Mesodermal cell (in vitro differentiated cells): ENCODE data around the gene ZNF652.

ENCODE experiments used
- H3K27ac ChIP-seq: 2 replicates; pipeline ENCODE4 v1.7.0; 2013; ENCODE audit warnings: mild to moderate bottlenecking, low read depth, low read length, moderate library complexity; ENCODE audit not compliant: severe bottlenecking
- H3K36me3 ChIP-seq: 2 replicates; pipeline ENCODE4 v1.7.1; 2013; ENCODE audit warnings: mild to moderate bottlenecking, low read length, moderate library complexity; ENCODE audit not compliant: control insufficient read depth, insufficient read depth
- H3K4me1 ChIP-seq: one replicate; pipeline ENCODE4 v1.7.1; 2013; ENCODE audit warnings: mild to moderate bottlenecking, low read length; ENCODE audit not compliant: insufficient read depth, control insufficient read depth, poor library complexity, severe bottlenecking
- H3K4me3 ChIP-seq: 2 replicates; pipeline ENCODE4 v1.7.0; 2013; ENCODE audit warnings: low read length, control low read depth, mild to moderate bottlenecking; ENCODE audit not compliant: insufficient read depth, poor library complexity, severe bottlenecking; ENCODE audit errors: extremely low read depth
- H3K9me3 ChIP-seq: 2 replicates; pipeline ENCODE4 v1.7.1; 2013; ENCODE audit warnings: mild to moderate bottlenecking, low read length, moderate library complexity; ENCODE audit not compliant: control insufficient read depth
- WGBS, 2 experiments: methylation state at CpG; one replicate each; pipeline ENCODE4 v1.1.5; 2013; ENCODE audit warnings: missing lambda C conversion rate in 2 of 2; ENCODE audit not compliant: insufficient coverage in 2 of 2; 5-methylcytosine and 5-hydroxymethylcytosine counted together

The ZNF652 gene

GRCh38 chr17:49315551-49316257, 46.3 kb downstream of the ZNF652 start:
- Histone ChIP-seq H3K27ac (no peak overlapping the region), H3K36me3 (peaks cover 30% of the 10 kb centered on the region), H3K4me1 (no peaks in the 10 kb centered on the region), H3K4me3 (no peak overlapping the region), H3K9me3 (no peaks in the 10 kb centered on the region)
- 74 to 89% methylated on average over 5 to 6 of the region's 9 CpGs for whole genome bisulfite sequencing, 2 experiments

- H3K9me3 ChIP-seq, result no peaks in the 10 kb centered on the region
- H3K4me3 ChIP-seq, result no peak overlapping the region
- WGBS, 2 experiments, result 87% methylated on average over 3 of the region's 3 CpGs; no CpG with 5 or more reads in 1 of the 2 experiments
- no peaks in the 10 kb centered on the region for H3K4me1 ChIP-seq
- H3K36me3 ChIP-seq, result peaks cover 31% of the 10 kb centered on the region
- H3K27ac ChIP-seq, result no peak overlapping the region
Observed at GRCh38 chr17:49312722-49313121, 49.3 kb downstream of the ZNF652 start.

DNA sequence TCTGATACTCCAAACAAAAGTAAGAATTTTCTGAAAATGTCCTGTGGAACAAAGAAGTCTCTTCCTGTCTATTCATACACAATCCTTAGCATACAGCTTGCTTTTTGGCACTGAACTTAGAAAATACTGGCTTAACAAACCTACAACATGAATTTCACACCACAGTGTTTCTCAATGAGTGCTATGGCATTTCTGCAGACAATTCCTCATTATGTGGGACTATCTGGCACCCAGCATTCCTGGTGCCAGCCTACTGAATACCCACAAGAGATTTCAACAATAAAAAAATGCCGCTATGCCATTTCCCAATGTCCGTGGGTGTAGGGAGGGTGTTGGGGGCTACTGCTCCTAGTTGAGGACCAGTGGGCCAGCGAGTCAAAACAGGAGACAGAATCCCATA, 62.1 kb downstream of the ZNF652 start:
- H3K4me1 ChIP-seq, result no peaks in the 10 kb centered on the region
- no peak overlapping the region for H3K27ac ChIP-seq
- no peak overlapping the region for H3K4me3 ChIP-seq
- 97 to 100% methylated on average over 1 to 3 of the region's 3 CpGs for whole genome bisulfite sequencing, 2 experiments
- no peaks in the 10 kb centered on the region for H3K9me3 ChIP-seq
- peaks cover 27% of the 10 kb centered on the region for H3K36me3 ChIP-seq

DNA sequence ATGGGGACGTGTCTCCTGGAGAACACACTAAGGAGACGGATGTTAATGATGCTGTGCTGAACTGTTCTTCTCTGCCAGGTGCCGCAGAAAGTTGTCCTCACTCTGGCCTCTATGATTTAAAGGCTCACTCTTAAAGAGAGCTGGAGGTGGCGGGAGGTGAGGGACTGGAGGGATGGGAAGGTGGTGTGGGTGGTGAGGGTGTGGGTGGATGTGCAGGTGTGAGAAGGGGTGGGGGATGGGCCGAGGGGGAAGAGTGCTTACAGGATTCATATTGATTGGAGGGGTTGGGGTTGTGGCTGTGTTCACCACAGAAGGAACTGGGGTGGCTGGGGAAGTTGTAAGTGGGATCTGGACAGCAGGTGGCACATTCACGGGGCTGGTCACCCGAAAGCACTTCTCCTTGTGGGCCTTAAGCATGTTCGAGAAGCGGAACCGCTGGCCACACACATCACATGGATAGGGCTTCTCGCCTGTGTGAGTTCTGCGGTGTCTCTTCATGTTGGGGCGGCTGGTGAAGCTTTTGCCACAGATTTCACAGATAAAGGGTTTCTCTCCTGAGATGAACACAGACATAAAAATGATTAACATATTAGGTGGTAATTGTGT, 63.6 kb downstream of the ZNF652 start:
- Histone ChIP-seq H3K36me3 (peaks cover 19% of the 10 kb centered on the region), H3K9me3 (no peaks in the 10 kb centered on the region), H3K4me1 (no peaks in the 10 kb centered on the region), H3K4me3 (no peak overlapping the region), H3K27ac (no peak overlapping the region)
- 96 to 100% methylated on average over 11 to 12 of the region's 13 CpGs for WGBS, 2 experiments

DNA sequence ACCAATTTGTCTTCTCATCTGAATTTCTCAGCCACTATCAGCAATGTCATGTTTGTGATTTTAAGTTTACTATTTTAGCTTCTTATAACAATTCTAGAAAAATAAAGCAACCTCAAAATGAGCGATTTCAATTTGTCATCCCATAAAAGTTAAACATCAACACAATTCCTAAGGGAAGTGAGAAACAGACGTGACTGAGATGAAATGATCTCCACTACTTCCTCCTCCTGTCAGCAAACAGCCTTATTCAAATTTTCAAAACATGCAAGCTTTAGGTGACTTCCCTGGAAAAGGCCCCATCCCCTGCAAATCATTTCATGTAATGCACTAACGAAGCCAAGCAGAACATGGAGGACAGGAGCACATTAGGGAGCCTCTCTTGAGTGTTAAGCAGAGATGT, 64.9 kb downstream of the ZNF652 start:
- Histone ChIP-seq H3K9me3 (no peaks in the 10 kb centered on the region), H3K4me3 (no peak overlapping the region), H3K36me3 (peaks cover 17% of the 10 kb centered on the region), H3K4me1 (no peaks in the 10 kb centered on the region), H3K27ac (no peak overlapping the region)
- 90 to 100% methylated on average over 1 to 3 of the region's 3 CpGs for WGBS, 2 experiments

DNA sequence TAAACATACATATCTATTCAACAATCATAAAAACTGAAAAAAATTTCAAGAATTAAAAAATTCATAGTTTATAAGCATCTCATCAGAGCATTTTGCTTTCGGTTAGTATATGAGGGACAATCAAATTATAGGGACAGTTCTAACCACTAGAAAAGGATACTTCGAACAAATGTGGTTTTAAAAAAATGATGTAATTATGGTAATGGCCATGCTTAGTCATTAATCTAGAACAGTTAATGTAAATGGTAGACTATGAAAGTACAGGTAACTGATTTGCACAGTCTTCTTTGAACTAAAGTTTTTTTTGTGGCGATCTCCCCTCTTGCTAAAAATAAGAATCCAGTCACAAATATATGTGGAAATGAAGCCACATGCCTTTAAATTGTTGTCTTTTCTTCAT, 67.9 kb downstream of the ZNF652 start:
- no peaks in the 10 kb centered on the region for H3K4me1 ChIP-seq
- no peak overlapping the region for H3K4me3 ChIP-seq
- H3K36me3 ChIP-seq, result peaks cover 17% of the 10 kb centered on the region
- 83 to 100% methylated on average over 1 of the region's 3 CpGs for WGBS, 2 experiments
- H3K27ac ChIP-seq, result no peak overlapping the region
- no peaks in the 10 kb centered on the region for H3K9me3 ChIP-seq

GRCh38 chr17:49292901-49293300, 69.1 kb downstream of the ZNF652 start:
- no peaks in the 10 kb centered on the region for H3K9me3 ChIP-seq
- no peak overlapping the region for H3K27ac ChIP-seq
- H3K4me3 ChIP-seq, result no peak overlapping the region
- H3K4me1 ChIP-seq, result no peaks in the 10 kb centered on the region
- H3K36me3 ChIP-seq, result peaks cover 10% of the 10 kb centered on the region

DNA sequence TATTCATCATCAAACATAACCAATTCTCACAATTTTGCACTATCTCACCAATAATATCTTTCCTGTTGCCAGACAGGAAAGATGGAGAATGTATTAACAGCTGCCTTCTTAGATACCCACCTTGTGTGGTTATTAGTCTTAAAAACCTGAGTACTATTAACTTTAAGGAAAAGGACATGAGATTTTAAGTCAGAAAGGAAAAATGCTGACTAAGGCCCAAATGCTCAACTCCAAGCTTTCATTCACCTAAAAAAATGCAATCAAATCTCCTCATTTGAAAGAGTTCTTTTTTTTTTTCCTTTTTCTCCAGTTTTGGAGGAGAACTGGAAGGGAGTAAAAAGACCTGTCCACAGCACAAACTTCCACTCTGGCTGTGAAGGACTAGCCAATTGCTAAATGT, 70.1 kb downstream of the ZNF652 start:
- Histone ChIP-seq H3K36me3 (peaks cover 11% of the 10 kb centered on the region), H3K27ac (no peak overlapping the region), H3K4me1 (no peaks in the 10 kb centered on the region), H3K9me3 (no peaks in the 10 kb centered on the region), H3K4me3 (no peak overlapping the region)

DNA sequence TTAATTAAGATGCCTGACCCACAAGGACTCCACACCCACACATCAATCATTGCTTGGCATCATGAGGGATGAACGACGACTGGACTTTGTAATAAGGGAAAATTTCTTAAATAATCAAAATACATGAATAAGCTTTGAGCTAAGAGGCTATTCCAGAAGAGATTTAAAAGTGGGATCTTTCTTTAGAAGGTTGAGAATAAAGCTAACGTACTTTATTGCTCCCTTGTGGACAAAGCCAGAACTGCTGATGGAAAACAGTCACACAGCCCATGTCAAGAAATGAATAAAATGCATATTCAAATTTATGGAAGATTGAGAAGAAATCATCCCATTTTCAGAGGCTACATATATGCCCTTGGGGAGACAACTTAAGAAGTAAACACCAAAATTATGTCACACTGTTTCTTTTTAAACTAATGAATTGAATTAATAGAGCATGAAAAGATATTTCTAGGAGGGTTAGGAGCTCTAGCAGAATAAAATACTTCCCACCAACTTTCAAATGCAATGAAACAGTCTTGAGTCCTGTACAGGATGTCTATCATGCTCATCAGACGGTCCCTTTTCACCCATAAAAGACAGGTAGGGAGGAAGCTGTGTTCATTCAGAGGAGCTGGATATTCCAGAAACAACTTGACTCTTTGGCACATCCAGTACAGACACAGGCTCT, 71.2 kb downstream of the ZNF652 start:
- 67 to 100% methylated on average over 1 of the region's 4 CpGs for WGBS, 2 experiments
- Histone ChIP-seq H3K4me1 (no peaks in the 10 kb centered on the region), H3K36me3 (peaks cover 11% of the 10 kb centered on the region), H3K9me3 (no peaks in the 10 kb centered on the region), H3K4me3 (no peak overlapping the region), H3K27ac (no peak overlapping the region)

DNA sequence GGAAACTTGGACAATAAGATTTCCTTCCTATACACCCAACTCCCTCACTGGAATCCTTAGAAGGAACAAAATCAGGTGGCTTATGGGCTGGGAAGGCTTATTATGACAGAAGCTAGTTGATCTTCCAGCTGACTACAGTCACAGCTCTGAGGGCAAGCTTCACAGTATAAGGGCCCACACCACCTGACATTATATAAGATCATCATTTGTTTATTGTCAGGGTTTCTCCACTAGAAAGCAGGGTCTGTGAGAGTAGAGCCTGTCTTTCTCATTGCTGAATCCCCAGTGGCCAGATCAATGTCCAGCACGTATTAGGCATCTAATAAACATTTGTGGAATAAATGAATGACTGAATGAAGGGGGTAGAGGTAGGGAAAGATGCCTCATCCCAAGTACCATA, 73.7 kb downstream of the ZNF652 start:
- H3K4me3 ChIP-seq, result no peak overlapping the region
- H3K36me3 ChIP-seq, result peaks cover 11% of the 10 kb centered on the region
- no peaks in the 10 kb centered on the region for H3K4me1 ChIP-seq
- H3K27ac ChIP-seq, result no peak overlapping the region
- H3K9me3 ChIP-seq, result no peaks in the 10 kb centered on the region
- WGBS, 2 experiments, result 100% methylated on average over 1 of the region's 1 CpG; no CpG with 5 or more reads in 1 of the 2 experiments

GRCh38 chr17:49287481-49287880, 74.6 kb downstream of the ZNF652 start:
- 93 to 96% methylated on average over 9 to 10 of the region's 11 CpGs for WGBS, 2 experiments
- Histone ChIP-seq H3K9me3 (no peaks in the 10 kb centered on the region), H3K4me3 (no peak overlapping the region)

More at GRCh38 chr17:49287481-49287880, 74.6 kb downstream of the ZNF652 start:
- Histone ChIP-seq H3K36me3 (peaks cover 11% of the 10 kb centered on the region), H3K4me1 (no peaks in the 10 kb centered on the region), H3K27ac (no peak overlapping the region)
